ENCODE results near the gene STARD5.

The STARD5 gene

DNA sequence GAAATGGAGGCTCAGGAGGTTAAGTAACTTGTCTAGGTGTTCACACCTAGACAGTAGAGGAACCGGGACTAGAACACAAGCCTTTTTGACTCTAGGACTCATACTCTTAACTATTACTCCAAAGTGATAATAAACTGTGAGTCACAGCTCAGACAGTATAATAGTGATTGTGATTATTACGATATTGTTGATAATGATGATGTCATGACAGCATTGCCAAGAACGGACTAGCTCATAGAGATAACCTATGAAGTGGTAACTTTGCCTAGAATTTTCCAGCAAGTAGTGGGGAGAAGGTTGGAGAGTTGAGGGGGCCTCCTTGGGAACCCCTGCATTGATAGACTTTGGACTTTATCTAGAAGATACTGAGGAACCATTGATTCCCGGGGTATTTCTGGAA, 34.0 kb downstream of the STARD5 start:
- no peak for DNase-seq

DNA sequence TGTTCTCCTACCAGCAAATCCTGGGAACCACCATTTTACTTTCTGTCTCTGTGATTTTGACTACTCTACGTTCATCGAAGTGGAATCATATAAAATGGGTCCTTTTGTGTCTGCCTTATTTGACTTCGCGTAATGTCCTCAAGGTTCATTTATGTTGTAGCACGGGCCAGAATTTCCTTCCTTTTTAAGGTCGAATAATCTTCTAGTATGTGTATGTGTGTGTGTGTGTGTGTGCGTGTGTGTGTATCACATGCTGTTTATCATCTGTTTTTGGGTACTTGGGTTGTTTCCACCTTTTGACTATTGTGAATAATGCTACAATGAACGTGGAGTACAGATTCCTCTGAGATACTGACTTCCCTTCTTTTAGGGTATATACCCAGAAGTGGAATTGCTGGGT, 35.3 kb downstream of the STARD5 start:
- DNase-seq: no peak

DNA sequence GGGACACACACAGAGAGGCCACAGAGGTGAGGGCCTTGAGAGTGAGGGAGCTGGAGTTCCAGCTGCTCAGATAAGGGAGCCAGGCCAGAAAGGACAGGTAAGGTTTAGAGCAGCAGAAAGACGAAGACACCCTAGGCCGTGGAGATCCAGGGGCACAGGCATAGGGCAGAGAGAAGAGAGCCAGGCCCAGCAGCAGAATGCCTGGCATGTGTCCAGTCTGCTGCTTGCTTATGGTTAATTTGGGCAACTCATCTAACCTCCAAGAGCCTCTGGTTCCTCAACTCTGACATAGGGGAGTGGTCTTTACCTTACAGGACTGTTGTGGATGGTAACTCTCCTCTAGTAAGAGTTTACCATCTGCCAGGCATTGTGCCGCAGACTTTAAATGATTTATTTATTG, 35.9 kb downstream of the STARD5 start:
- DNase-seq: no peak

GRCh38 chr15:81286621-81287121, 37.3 kb downstream of the STARD5 start:
- DNase-seq: no peak

- no peak for DNase-seq
Observed at GRCh38 chr15:81285461-81285860, 38.5 kb downstream of the STARD5 start.

- no peak for DNase-seq
Observed at GRCh38 chr15:81284256-81285031, 39.5 kb downstream of the STARD5 start.

GRCh38 chr15:81282911-81283310, 41.0 kb downstream of the STARD5 start:
- no peak for DNase-seq

DNA sequence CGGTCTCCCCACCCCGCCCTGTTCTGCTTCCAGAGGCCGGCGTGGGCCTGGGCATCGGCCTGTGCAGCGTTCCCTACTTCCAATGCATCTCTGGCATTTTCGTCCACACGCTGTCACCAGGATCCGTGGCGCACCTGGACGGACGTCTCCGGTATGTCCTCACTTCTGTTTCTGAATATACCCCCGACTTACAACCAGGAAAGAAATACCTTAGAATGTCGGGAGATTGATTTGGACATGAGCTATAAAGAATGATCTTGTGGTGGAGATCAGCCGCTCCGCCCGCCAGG, 41.4 kb downstream of the STARD5 start:
- no peak for DNase-seq

- DNase-seq: no peak
Observed at GRCh38 chr15:81281766-81282605, 42.0 kb downstream of the STARD5 start.

DNA sequence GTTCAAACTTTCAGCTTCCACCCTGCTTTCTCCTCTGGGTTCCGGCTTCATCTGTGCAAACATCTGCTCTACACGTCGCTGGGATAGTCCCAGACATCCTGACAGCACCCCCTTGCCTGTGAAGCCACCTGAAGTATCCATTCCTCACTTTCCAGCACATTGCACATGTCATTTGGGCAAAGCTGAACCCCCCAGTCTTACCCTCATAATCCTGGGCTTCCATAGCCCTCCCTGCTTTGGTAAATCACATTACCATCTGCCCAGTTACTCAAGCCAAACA, 42.5 kb downstream of the STARD5 start:
- no peak for DNase-seq

GRCh38 chr15:81280696-81281455, 43.1 kb downstream of the STARD5 start:
- no peak for DNase-seq

DNA sequence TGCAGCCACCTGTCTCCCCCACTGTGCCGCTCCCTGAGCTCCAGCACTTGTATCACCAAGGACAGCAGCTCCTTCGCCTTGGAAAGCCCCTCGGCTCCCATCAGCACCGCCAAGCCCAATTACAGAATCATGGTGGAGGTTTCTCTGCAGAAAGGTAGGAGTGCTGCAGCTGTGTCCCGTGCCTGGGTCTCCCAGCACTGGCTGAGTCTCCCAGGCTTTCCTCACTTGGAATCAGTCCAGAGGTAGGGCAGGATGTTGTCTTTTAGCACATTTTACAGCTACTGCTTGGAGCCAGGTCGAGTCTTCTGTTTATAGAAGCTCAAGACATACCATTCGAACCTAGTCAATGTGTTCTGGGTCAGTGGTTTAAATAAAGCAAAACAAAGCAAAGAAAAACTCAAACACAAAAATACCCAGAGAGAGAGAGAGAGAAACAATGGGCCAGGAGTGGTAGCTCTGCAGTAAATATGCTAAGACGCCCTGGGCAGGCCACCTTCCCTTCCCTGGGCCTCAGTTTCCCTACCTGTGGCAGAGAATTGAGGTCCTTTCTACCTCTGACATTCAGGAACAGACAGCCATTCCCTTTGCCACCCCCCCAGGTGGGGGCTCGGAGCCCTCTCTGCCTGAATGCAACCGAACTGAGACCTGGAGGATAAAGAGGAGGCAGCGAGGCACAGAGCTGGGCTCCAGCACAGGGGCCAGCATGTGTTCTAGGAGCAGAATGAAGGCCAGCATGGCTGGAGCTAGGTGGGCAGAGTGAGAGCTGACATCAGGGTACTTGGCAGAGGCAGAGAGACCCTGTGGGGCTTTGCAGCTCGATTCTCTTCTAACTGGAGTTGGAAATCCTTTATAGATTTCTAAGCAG, 44.1 kb downstream of the STARD5 start:
- no peak for DNase-seq

DNA sequence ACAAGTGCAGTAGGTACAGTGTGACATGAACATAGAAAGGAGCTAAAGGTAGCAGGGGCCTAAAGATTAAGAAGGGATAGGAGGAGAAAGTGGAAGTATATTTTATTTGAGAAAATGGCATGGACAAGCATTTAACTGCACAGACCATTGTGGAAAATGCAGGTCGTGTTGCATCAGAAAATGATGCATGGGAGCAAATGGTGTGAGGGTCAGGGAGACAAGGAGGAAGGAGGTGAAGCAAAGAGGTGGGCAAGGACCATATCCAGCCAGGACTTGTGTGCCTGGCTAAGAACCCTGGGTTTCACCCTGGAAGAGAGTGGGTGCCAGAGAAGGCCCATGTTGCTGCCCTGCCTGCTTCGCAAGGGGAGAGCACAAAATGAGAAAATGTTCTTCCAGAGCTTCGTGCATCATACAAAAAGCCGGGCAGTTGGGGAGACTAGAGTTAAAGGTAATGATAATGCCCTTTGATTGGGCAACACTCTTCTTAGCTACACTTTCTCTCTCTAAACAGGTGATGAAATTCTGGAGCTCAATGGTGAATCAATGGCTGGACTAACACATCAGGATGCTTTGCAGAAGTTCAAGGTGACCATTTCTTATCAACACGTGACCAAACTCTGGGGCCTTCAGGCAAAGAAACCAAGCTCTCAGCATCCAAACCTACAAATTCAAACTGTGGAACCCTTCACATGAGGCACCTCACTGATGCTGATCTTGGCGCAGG, 45.5 kb downstream of the STARD5 start:
- no peak for DNase-seq

DNA sequence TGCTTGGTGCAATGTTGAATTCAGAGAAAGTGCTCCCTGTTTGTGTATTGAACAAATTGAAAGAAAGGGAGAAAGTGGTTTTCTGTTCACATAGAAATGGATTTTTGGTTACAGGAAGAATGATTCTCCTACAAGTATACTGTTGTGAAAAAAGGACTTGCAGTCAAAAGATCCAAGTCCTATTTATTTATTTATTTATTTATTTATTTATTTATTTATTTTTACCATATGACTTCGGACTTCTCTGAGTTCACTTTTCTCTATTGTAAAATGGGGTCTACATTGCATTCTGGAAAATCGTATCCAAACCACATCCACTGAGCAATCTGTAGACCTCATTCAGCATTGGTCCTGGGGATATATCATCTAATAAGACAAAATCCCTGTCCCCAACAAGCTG, 46.1 kb downstream of the STARD5 start:
- DNase-seq: no peak

GRCh38 chr15:81276967-81277366, 47.0 kb downstream of the STARD5 start:
- no peak for DNase-seq

DNA sequence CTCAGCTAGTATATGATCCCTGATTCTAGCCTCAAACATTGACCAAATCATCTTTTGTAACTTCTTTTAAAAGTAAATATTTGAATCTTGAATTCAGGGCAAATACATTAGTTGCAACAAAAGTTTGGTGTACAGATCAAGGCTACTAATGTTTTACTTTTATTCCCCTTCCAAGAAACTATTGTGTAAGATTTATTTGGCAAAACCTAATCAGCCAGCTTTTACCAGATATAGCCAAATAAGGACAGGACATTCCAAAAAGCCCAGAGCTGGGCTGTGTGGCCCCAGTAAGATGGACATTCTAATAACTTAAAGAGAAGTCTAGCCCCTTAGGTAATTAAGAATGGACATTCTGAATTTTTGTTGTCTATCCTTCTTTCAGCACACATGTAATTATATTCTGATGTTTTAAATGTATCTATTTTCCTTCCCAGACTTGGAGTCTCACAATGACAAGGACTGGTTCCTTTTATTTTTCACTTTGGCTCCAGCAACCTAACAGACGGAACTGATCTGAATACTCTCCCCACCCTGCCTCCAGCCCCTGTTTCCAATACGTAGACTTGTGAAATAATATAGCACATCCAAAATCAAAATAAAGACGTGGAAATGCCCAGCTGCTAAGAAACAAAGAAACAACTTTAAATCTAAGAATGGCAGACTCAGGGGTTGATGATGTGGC, 48.1 kb downstream of the STARD5 start:
- DNase-seq: no peak

- DNase-seq: peak; percentile 54 to 78
Observed at GRCh38 chr15:81274931-81275707, 48.8 kb downstream of the STARD5 start.

GRCh38 chr15:81274255-81274654, 49.7 kb downstream of the STARD5 start:
- no peak for DNase-seq

- no peak for DNase-seq
Observed at GRCh38 chr15:81273855-81274254, 50.1 kb downstream of the STARD5 start.

DNA sequence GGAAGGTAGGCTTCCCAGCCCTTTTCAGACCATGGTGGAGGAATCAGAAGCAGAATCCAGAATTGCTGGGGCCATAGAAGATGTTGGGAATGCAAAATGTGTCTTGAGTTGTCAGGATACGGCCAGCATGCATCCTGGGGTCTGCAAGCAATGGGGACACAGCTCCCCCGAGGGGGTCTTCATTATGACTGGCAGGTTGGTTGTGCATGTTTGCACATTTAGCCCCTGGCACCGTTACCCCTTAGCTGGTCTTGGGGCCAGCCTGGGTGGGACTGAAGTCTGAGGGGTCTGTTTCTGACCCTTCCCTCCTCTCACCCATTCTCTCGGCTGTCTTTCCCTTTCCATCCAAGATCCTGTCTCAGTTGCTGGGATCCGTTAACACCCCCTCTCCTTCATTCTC, 50.7 kb downstream of the STARD5 start:
- no peak for DNase-seq
